NOMO-1 treated with DMSO at 0.1 percent for 48 hours (cell line): ENCODE results near the gene SORCS2.

ENCODE experiments used
- DNase-seq: peaks from one replicate; lab custom pipeline; 2025; ENCODE audit not compliant: unreplicated experiment; lab: John Stamatoyannopoulos, UW

The SORCS2 gene

DNA sequence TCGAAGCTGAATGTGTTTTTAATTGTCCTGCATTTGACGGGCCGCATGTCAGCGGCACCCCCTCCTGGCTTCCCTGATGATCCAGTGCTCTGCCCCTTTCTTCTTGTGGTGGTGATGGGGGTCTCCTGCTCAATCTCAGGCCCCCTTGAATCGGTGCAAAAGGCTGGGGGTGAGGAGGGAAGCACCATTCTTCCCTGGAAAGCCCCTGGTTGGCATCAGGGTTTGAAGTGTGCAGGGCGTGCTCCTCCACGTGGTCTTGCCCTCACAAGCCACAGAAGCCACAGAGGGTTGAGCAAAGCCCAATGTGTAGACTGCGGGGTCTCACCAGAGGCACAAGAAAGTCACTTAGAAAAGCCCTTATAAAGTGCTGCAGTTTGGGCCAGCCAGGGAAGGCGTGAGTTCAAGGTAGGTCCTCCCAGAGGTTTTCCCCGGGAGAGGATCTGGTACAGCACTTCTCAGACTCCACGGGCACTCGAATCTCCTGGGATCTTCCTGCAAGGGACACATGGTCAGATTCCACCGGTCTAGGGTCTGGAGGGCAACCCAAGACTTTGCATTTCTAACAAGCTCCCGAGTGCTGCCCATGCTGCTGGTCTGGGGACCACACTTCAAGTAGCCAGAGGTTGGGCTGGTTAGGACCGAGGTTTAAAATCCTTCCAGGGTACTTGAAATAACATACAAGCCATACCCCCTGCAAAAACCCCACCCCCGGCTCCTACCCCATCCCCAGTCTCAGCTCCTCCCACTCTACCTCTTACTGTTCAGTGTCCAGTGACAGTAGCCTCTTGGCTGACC is 207.3 kb downstream of the SORCS2 start:
- no peak for DNase-seq

DNA sequence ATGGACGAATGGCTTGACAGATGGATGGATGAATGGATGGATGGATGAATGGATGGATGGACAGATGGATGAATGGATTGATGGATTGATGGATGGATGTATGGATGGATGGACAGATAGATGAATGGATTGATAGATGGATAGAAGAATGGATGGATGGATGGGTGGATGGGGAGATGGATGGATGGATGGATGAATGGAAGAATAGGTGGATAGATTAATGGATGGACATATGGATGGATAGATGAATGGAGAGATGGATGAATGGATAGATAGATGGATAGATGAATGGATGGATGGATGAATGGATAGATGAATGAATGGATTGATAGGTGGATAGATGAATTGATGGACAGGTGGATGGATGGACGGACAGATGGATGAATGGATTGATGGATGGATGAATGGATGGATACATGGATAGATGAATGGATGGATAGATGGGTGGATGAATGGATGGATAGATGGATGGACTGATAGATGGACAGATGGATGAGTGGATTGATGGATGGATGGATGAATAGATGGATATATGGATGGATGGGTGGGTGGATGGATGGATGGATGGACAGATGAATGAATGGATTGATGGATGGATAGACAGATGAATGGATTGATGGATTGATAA is 208.4 kb downstream of the SORCS2 start:
- no peak for DNase-seq

DNA sequence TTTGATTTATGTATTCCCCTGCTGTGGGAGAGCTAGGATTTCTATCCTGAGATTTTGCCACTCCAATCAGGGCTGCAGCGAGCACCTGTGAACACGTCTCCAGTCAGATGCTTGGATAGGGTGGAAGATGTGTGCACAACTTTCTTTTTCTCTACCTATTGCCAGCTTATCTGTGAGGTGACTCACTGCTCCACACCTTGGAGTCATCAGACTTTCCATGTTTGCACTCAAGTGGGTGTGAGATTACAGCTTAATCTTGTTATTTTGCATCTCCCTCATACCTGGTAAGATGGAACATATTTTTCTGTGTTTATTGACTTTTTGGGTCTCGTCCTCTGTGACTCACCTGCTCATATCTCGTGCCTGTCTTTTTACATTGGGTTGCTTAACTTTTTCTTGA is 210.2 kb downstream of the SORCS2 start:
- no peak for DNase-seq

DNA sequence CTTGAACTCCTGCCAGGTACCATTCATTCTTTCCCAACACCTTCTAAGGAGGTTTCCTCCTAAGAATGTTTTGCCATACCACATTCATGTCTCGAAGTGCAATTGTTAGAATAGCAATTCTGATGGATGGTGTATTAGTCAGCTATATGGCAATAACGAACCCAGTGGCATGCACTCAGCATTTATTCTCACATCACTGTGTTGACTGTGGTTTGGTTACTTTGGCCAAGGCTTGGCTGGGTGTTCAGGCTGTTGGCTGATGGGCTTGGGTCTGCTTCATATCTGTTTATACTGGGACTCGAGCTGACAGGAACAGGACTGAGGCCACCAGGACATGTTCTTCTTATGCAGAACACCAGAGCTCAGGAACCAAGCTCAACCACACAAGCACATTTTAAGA is 210.7 kb downstream of the SORCS2 start:
- no peak for DNase-seq

DNA sequence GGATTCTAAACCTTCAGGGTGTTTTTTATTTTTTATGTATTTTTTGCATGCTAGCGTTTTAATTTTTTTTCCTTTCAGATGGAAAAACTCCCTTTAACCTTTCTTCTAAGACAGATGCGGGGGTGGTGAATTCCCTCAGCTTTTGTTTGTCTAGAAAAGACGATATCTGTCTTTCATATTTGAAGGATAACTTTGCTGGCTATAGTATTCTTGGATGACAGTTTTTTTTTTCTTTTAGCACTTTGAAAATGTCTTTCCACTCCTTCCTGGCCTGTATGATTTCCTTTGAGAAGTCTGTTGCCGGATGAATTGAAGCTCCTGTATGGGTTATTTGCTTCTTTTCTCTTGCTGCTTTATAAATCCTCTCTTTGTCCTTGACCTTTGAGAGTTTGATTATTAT is 215.8 kb downstream of the SORCS2 start:
- DNase-seq, result no peak

DNA sequence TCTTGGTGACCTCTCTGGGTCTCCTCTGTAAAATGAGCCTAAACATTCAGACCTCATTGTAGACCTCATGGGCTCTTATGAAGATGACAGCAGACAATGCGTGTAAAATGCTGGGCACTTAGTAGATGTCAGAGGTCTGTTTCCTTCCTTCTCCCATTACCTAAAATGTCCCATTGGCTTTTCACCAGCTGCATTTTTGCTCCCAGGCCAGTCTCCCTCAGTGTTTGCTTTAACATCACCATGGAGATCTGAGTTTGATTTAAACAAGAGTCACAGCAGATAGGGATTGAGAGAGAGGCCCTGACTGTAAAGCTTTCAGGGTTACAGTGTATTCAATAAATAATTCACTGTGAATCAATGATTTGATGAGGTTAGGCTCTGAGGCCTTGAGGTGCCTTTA is 218.1 kb downstream of the SORCS2 start:
- no peak for DNase-seq

DNA sequence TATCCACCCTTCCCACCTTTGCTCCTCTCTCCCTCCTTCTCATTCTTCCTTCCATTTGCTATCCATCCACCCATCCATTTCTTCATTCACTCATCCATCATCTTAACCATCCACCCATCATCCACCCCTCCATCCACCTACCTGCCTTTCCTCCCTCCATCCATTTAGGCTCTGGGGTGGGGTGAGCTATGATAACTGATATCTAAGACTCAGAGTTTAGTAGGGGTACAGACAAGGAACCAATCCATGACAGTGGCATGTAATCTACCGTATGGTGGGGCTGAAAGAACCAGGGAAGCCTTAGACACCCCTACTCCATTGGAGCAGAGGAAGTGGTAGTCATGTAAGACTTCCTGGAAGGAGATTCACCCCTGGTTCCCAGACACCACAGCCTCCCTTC is 219.2 kb downstream of the SORCS2 start:
- DNase-seq, result no peak

DNA sequence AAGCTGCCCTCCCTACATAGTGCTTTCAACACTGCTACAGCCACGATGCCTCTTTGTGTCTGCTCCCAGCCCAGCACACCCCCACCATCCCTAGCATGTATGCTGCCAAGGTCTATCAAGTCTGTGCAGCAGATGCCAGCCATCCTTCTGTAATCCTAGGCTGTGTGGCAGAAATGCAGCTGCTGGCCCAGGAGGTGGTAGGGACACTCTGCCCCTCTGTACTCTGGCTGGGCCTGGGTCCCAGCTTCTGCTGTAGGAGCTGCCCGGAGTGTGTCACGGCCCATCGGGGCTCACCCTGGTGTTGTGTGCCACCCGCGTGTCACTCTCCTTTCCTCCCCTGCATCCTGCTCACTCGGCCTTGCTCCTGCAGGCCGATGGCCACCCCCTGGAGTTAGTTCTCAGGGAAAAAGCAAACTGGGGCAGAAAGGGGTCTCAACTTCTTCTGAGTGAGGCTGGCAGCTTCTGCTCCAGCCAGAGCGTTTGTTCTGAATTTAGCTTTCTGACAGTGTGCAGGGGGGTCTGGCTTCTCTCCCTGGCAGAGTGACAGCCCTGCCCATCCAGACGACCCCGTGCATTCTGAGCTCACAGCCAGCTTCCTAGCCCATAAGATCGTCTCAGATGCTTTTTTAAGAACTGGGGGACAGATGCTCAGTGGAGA is 219.7 kb downstream of the SORCS2 start:
- DNase-seq, result no peak

DNA sequence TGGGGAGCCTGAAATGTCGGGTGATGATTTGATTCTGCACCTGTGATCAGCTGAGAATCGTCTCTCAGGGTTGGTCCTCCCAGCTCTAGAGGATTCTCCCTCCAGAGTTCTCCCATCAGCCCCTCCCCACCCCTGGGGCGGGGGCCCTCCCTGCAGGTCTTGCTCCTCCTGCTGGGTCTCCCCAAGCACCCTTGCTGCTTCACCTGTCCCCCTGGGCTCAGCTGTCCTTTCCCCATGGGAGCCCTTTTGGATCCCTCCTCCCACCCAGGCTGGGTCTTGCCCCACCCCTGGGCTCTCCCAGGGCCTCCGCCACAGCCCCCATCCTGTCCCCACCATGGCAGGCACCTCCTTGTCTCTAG is 220.2 kb downstream of the SORCS2 start:
- DNase-seq, result no peak

DNA sequence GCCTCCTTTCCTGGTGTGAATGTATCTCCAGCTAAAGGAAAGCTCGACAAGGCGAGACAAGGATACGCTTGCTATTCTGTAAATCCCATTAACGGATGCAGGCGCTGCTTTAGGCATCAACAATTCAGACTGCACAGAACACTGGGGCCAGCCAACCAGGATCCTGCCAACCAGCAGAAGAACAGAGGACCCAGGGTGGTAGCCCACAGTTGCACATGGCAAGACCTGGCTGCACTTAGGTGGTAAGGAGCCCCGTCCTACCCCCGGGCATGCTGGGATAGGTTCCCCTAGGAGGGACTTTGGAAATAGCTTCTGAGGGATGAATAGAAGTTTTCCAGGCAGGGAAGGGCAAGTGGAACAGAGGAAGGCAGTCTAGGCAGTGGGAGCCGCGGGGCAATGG is 221.7 kb downstream of the SORCS2 start:
- DNase-seq, result no peak

DNA sequence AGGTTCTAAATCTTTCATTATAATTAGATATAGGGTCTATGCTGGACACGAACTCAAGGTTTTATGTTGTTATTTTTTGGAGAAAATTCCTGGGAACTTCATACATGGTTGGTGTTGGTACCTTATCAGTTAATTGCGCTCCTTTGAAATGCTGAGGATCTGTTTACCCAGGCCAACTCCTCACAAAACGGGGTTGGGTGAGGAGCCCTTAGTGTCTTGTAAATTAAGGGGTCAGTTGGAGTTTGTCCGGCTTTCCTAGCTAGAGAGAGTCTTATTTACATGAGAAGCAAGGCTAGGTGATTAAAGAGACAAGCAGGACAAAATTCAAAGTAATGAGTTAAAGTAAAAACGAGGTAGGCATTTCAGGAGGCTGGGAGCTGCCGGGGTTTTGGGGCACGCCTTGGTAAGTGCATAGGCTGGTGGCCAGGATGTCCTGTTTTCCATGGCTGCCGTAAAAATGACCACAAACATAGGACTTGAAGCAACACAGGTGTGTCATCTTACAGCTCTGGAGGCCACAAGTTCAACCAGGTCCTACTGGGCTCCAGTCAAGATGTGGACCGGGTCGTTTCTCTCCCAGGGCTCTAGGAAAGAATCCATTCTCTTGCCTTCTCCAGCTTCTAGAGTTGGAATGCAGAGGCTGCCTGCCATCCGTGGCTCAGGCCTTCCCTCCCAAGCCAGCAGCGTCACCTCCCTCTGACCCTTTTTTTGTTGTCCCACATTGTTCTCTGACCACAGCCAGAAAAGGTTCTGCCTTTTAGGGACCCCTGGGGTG is 222.6 kb downstream of the SORCS2 start:
- DNase-seq, result no peak

DNA sequence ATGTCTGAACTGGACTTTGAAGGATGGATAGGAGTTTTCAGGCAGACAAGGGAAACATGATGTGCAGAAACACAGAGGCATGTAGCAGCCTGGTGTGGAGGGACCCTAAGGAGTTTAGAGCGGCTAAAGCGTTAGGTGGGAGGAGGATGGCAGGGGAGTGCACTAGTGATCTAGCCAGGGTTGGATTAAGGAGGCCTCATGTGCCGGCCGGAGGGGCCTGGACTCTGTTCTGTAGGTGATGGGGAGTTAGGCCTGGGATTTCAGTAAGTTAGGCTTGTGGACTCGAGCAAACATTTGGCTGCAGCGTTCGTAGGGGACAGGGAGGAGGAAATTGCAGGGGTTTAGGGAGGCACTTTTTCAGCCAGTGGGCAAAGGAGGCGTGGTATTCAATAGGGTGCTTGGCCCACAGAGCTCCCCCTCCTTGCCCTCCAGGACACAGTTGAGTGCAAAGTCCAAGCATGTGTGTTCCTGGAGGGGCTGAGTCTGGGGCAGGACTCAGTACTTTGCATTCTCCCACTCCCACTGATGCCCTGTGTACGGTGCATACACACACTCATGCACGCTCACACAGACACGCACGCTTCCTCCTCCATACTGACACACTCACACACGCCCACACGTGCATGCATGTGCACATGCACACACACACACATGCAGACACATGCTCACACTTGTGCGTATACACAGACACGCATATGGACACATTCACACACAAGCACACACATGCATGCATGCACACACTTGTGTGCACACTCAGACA is 223.8 kb downstream of the SORCS2 start:
- DNase-seq, result no peak

DNA sequence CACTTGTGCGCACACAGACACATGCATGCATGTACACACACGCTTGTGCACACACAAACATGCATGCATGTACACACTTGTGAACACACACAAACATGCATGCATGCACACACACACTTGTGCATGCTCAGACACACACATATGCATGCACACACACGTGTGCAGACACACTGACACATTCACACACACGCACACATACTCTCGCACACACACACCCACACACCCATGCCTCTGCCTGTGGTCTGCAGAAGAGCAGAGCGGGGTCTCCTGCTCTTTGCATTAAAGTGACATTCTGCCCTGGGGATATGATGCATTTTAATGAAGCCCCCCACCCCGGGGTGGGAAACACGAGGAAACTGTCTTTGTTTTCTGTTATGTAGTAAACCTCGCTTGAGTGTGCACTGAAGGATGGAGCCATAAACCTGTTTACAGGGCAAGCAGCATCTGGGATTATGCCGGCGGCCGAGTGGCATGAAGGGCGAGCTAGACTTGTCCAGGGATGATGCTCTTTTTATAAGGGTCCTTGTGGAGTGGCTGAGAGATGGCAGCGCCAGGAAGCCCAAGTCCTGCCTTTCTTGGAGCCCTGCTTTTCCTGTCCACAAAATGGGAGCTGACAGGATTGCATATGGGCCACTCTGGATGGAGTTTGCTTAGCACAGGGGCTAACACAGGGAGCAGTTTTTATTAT is 224.6 kb downstream of the SORCS2 start:
- no peak for DNase-seq

DNA sequence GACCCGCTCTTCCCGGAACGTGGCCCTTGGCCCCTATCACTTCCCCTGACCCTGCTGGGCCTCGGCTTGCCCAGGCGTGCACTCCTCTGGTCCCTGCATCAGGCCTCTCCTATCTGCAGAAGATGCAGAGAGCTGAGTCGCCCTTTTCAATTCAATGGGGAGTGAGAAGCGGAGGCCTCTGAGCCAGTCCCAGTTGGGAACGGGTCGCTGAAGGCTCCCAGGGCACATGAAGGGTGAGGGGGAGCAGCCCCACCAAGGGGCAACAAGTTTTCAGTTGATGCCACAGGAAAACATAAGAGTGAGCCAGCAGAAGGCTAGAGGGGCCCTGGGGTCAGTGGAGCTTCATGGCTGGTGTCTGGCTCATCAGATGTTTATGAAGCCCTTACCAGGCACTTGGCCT is 225.3 kb downstream of the SORCS2 start:
- DNase-seq, result no peak

DNA sequence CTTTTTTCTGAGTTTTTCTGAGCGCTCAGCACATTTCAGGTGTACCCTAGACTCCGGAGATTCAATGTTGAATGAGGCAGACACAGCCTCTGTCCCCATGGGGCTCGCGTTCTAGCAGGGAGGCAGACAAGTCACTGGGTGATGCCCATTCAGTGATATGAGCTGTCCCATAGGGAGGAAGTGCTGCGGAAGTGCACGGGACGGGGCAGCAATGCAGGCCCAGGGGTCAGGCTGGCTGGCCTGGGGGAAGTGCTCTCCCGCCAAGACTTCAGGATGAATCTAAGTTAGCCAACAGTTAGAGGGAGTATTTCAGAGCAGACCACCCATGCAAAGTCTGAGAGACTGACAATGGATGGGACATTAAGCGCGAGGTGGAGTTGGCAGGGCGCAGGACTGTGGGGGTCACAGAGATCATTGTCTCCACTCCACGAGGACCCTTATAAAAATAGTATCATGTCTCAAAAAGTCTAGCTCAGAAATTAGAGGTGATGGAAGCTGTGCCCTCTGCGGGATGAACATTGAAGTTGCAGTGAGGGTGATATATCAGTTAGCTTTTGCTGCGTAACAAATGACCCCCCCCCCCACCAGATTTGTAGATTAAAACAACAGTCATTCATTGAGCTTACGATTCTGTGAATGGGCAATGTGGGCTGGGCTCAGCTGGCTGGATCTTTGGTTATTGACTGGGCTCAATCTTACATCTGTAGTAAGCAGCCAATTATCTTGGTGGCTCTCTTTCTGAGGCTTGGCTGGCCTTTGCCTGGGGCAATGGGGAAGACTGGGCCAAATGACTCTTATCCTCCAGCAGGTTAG is 226.0 kb downstream of the SORCS2 start:
- no peak for DNase-seq

DNA sequence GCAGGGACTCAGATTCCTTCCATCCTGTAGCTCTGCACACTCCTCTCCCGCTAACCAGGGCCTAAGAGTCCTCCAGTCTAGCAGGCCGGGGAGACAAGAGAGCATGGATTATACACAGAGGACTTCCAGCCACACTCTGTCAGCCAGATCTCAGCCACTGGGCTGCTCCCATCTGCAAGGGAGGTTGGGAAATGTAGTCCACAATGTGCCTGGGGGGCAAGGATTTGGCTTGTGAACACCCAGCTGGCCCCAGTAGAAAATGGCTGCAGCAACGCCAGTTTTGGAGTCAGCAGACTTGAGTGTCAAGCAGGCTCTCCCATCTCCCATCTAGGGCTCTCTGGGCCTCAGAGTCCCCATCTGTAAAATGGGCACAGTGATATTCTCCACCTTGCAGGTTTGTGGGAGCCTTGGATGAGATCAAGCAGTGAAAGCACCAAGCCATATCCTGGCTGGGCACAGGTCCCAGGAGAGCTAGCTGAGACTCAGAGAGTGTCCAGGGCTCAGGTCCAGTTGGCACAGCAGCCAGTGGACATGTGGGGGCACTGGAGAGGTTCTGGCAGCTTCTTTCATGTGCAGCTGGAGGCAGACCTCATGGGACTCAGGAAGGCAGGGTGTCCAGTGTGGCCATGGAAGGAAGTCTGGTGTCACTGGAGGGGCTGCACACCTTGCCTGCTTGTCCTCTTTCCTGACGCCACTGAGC is 227.8 kb downstream of the SORCS2 start:
- DNase-seq, result no peak

DNA sequence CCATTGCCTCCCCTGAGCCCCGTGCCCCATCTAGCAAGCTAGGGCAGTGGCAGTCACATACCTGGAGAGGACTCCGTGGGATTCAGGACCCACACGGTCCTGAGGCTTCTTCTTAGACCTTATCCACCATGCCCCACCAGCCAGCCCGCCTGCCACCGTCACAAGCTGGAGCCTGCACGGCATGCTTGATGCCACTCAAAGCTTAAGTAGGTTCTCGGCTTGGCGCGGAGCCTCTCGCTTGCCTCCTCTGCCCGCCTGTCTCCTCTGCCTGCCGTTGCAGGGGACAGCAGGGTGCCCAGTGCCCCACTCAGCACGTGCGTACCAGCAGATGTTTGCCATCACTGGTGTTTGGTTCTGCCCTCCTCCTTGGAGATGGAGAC is 228.3 kb downstream of the SORCS2 start:
- DNase-seq, result no peak

DNA sequence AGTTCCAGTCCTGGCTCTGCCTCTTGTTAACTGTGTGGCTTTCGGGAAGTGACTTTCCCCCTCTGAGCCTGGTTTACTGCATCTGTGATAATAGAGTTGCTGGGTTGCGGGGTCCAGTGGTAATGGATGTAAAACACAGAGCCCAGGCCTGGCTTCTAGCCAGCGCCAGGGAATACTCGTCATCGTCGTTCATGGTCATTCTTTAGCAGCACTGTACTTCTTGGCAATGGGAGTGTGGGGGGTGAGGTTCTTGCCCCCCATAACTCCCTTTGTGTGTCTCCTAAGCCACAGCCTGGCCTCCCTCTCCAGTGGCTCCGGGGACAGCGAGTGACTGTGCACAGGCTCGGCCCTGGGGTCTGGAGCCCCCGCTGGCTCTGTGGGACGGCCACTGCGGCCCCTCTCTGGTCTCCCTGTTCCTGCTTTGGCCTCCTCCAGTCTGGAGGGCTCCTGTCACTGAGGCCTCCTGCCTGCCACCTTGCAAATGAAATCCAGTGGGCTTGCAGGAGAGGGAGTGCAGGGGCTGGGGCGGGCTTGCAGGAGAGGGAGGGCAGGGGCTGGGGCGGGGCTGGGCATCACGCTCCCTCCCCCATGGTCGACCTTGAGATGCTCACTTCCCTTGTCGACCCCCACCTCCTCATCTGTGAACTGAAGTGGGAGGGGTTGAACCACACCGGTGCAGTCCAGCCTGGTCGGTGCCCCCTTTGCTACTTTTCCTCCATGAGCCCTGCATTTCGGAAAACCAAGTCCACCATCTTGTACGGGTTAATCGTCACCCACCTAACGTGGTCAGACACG is 229.2 kb downstream of the SORCS2 start:
- DNase-seq, result no peak
